ENCODE measurements around the gene TMEM141. TPM values are rescaled to one million over a fixed set of nuclear protein-coding genes. Genes with fewer than 3 reads are reported as not detected.
A peak's percentile ranks its signal among the peaks of the same experiment; 100 is the strongest.
"Not testable (repeated sequence)": the region's sequence is repeated elsewhere in the genome, so short reads cannot be mapped to it uniquely, and the experiment has no call there.

TMEM141 gene
- total RNA-seq, 1 donor = 39.7 TPM

- H3K4me3 ChIP-seq (ENCODE audit: low read depth, low read length) = no peak overlapping the region
- no peak for TF ChIP-seq CTCF (IDR thresholded peaks at IDR 0.05; ENCODE audit: insufficient read depth, low read depth, low read length)
- no peak for DNase-seq (ENCODE audit: low read depth)
Observed at GRCh38 chr9:136765041-136765440, 26.1 kb upstream of the TMEM141 start.

GRCh38 chr9:136765745-136766409 lies 25.3 kb upstream of the TMEM141 start:
- DNase-seq (ENCODE audit: low read depth); H3K4me3 ChIP-seq (ENCODE audit: low read depth, low read length): not testable (repeated sequence)

- peak; percentile 49 for TF ChIP-seq CTCF (IDR thresholded peaks at IDR 0.05; ENCODE audit: insufficient read depth, low read depth, low read length)
- DNase-seq (ENCODE audit: low read depth) = peak; percentile 51
- not testable (repeated sequence) for H3K4me3 ChIP-seq (ENCODE audit: low read depth, low read length)
Observed at GRCh38 chr9:136766410-136767120, 24.6 kb upstream of the TMEM141 start.

- no peak overlapping the region for H3K4me3 ChIP-seq (ENCODE audit: low read depth, low read length)
- peak; percentile 58 for TF ChIP-seq CTCF (IDR thresholded peaks at IDR 0.05; ENCODE audit: insufficient read depth, low read depth, low read length)
- no peak for DNase-seq (ENCODE audit: low read depth)
Observed at GRCh38 chr9:136769710-136770191, 21.4 kb upstream of the TMEM141 start.

- no peak for DNase-seq (ENCODE audit: low read depth)
- H3K4me3 ChIP-seq (ENCODE audit: low read depth, low read length) = no peak overlapping the region
- TF ChIP-seq CTCF (IDR thresholded peaks at IDR 0.05; ENCODE audit: insufficient read depth, low read depth, low read length) = no peak
Observed at GRCh38 chr9:136771907-136772415, 19.2 kb upstream of the TMEM141 start.

- no peak overlapping the region for H3K4me3 ChIP-seq (ENCODE audit: low read depth, low read length)
- TF ChIP-seq CTCF (IDR thresholded peaks at IDR 0.05; ENCODE audit: insufficient read depth, low read depth, low read length) = no peak
- DNase-seq (ENCODE audit: low read depth) = no peak
Observed at GRCh38 chr9:136773386-136774044, 17.6 kb upstream of the TMEM141 start.
